Activated T-helper 1 cell treated with anti-CD3 and anti-CD28 coated beads, Interleukin-2, amount 50 U/mL, for 16 hours (primary cell): Measurements from ENCODE around the gene RASEF.
"Not testable (repeated sequence)": the region's sequence is repeated elsewhere in the genome, so short reads cannot be mapped to it uniquely, and the experiment has no call there.

Experiments
- DNase-seq, 2 donors: peaks; one replicate each; pipeline ENCODE4 v3.0.0-alpha.2; 2020; ENCODE audit warnings: low read depth in 1 of 2, low spot score in 1 of 2

Gene RASEF

GRCh38 chr9:83062651-83063527, at the start of gene RASEF:
TSS of gene RASEF (minus strand) at chr9:83063142. CDS start at chr9:83062867, 275 bp downstream.
- DNase-seq, result no peak

GRCh38 chr9:83111169-83111568, 48.2 kb upstream of the RASEF start:
- no peak for DNase-seq

GRCh38 chr9:83109296-83109695, 46.4 kb upstream of the RASEF start:
- no peak for DNase-seq

- no peak for DNase-seq
These were observed 45.3 kb upstream of the RASEF start for GRCh38 chr9:83108208-83108607.

GRCh38 chr9:83106772-83107171, 43.8 kb upstream of the RASEF start:
- DNase-seq, result no peak

- no peak for DNase-seq
These were observed 43.3 kb upstream of the RASEF start for GRCh38 chr9:83106263-83106662.

- no peak for DNase-seq
These were observed 34.7 kb upstream of the RASEF start for GRCh38 chr9:83097633-83098032.

GRCh38 chr9:83093311-83093710, 30.4 kb upstream of the RASEF start:
- DNase-seq, result not testable (repeated sequence)

- no peak for DNase-seq
These were observed 18.9 kb upstream of the RASEF start for GRCh38 chr9:83081846-83082245.

- no peak for DNase-seq
These were observed 18.1 kb upstream of the RASEF start for GRCh38 chr9:83081010-83081409.

GRCh38 chr9:83075932-83076331, 13.0 kb upstream of the RASEF start:
- DNase-seq, result not testable (repeated sequence)

GRCh38 chr9:83072498-83072897, 9.6 kb upstream of the RASEF start:
- not testable (repeated sequence) for DNase-seq

- no peak for DNase-seq
These were observed 8.7 kb upstream of the RASEF start for GRCh38 chr9:83071626-83072025.

- no peak for DNase-seq
These were observed 7.3 kb upstream of the RASEF start for GRCh38 chr9:83070261-83070660.

GRCh38 chr9:83069651-83070050, 6.7 kb upstream of the RASEF start:
- DNase-seq, result no peak

- DNase-seq, result no peak
These were observed 5.5 kb upstream of the RASEF start for GRCh38 chr9:83068414-83068813.

GRCh38 chr9:83067579-83067978, 4.6 kb upstream of the RASEF start:
- no peak for DNase-seq

GRCh38 chr9:83066771-83067170, 3.8 kb upstream of the RASEF start:
- DNase-seq, result no peak

- no peak for DNase-seq
These were observed 2.3 kb upstream of the RASEF start for GRCh38 chr9:83065233-83065632.

GRCh38 chr9:83061990-83062650, 822 bp downstream of the RASEF start:
- no peak for DNase-seq

GRCh38 chr9:83061036-83061435, 1.9 kb downstream of the RASEF start:
- DNase-seq, result no peak

- DNase-seq, result no peak
These were observed 2.4 kb downstream of the RASEF start for GRCh38 chr9:83060556-83060955.
